ENCODE data around the gene ANKRD13A.
"Not testable (repeated sequence)": the region's sequence is repeated elsewhere in the genome, so short reads cannot be mapped to it uniquely, and the experiment has no call there.

Gene ANKRD13A

GRCh38 chr12:110048242-110049027, 49.2 kb downstream of the ANKRD13A start, which contains the start of gene C12orf76:
TSS of gene C12orf76 (minus strand) at chr12:110048522. CDS start at chr12:110048495, 27 bp downstream.
- peak; percentile 70 to 73 for DNase-seq (ENCODE audit: low read depth in 2 of 2)

- not testable (repeated sequence) for DNase-seq (ENCODE audit: low read depth in 2 of 2)
Measured at GRCh38 chr12:110049034-110049433, 49.8 kb downstream of the ANKRD13A start.

DNA sequence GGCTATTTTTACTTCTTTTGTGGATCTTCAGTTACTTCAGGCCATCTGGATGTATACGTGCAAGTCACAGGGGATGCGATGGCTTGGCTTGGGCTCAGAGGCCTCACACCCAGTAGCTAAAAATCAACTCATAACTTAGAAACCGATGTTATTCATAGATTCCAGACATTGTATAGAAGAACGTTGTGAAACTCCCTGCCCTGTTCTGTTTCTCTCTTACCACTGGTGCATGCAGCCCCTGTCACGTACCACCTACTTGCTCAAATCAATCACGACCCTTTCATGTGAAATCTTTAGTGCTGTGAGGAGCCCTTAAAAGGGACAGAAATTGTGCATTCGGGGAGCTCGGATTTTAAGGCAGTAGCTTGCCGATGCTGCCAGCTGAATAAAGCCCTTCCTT, 50.4 kb downstream of the ANKRD13A start:
- DNase-seq (ENCODE audit: low read depth in 2 of 2), result not testable (repeated sequence)

GRCh38 chr12:110050927-110051326, 51.7 kb downstream of the ANKRD13A start:
- no peak for DNase-seq (ENCODE audit: low read depth in 2 of 2)

- not testable (repeated sequence) for DNase-seq (ENCODE audit: low read depth in 2 of 2)
Measured at GRCh38 chr12:110055375-110056352, 56.4 kb downstream of the ANKRD13A start.

- not testable (repeated sequence) for DNase-seq (ENCODE audit: low read depth in 2 of 2)
Measured at GRCh38 chr12:110056643-110057042, 57.4 kb downstream of the ANKRD13A start.

- DNase-seq (ENCODE audit: low read depth in 2 of 2), result no peak
Measured at GRCh38 chr12:110058875-110059615, 59.8 kb downstream of the ANKRD13A start.

DNA sequence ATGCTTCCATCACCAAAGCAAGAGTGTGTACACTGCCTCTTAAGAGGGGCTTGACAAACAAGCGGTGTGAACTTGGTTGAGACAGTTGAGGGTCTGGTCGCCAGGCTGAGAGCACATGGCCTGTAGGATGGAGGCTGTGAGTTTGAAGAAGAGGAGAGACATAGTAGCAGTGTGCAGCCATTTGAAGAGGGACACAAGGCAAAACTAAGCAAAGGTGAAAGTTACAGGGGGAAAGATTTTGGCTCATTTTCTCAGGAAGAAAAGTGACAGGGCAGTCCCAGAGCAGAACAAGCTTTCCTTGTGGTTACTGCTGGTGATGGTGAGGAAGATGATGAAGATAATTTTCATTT, 60.4 kb downstream of the ANKRD13A start:
- DNase-seq (ENCODE audit: low read depth in 2 of 2), result no peak

- no peak for DNase-seq (ENCODE audit: low read depth in 2 of 2)
Measured at GRCh38 chr12:110062241-110062640, 63.0 kb downstream of the ANKRD13A start.

DNA sequence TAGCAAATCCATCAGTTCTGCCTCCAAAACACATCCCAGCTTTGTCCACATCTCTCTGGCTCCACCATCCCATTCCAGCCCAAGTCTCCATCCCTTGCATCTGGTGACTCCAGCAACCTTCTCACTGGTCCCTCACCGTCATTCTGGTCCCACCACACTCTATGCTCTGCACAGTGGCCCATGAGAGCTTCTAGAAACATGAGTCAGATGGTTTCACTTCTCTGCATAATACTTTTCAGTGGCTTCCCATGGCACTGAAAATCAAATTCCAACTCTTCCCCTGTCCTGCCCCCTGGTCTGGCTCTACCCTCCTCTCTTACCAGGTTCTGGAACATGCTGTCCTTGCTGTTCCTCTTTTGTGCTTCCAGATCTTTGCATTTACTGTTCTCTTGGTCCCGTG, 66.3 kb downstream of the ANKRD13A start:
- DNase-seq (ENCODE audit: low read depth in 2 of 2), result no peak

GRCh38 chr12:110067531-110067930, 68.3 kb downstream of the ANKRD13A start:
- DNase-seq (ENCODE audit: low read depth in 2 of 2), result no peak

- DNase-seq (ENCODE audit: low read depth in 2 of 2), result not testable (repeated sequence)
Measured at GRCh38 chr12:110068115-110068514, 68.9 kb downstream of the ANKRD13A start.

DNA sequence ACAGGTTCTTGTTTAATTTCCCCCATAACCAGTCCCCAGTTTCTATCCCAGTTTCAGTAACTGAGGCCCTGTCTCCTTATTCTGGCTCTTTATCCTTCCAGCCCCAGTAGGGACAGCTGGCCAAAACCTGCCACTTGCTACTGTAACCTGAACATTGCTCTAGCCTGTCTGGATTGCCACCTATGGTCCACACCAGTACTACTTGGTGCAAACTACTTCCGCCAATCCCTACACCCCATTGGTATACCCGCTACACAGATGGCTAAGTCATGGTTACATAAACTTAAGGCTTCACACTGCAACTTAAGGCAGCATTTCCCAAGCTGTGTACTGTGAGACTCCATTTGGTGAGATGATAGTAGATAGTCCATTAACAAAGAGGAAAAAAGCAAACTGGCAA, 69.4 kb downstream of the ANKRD13A start:
- no peak for DNase-seq (ENCODE audit: low read depth in 2 of 2)

DNA sequence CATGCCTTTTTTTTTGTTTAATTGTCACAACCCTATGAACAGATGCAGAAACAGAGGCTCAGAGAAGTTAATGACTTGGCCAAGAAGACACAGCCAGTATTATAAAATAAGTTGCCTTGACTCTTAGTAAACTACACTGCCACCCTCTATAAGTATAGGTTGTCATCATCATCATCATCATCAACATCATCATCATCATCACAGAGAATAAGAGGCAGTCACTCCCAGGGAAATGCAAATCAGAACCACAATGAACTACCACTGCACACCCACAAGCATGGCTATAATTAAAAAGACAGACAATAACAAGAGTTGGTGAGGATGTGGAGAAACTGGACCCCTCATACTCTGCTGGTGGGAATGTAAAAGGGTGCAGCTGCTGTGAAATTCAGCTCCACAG, 72.3 kb downstream of the ANKRD13A start:
- DNase-seq (ENCODE audit: low read depth in 2 of 2), result no peak

DNA sequence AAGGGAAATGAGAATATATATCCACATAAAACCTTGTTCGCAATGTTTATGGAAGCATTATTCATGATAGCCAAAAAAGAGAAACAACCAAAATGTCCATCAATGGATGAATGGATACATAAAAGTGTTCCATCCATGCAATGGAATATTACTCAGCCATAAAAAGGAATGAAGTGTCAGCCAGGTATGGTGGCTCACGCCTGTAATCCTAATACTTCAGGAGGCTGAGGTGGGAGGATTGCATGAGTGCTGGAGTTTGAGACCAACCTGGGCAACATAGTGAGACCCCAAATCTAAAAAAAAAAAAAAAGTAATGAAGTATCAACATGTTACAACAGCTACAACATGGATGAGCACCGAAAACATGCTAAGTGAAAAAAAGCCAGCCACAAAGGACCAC, 72.7 kb downstream of the ANKRD13A start:
- DNase-seq (ENCODE audit: low read depth in 2 of 2), result no peak

DNA sequence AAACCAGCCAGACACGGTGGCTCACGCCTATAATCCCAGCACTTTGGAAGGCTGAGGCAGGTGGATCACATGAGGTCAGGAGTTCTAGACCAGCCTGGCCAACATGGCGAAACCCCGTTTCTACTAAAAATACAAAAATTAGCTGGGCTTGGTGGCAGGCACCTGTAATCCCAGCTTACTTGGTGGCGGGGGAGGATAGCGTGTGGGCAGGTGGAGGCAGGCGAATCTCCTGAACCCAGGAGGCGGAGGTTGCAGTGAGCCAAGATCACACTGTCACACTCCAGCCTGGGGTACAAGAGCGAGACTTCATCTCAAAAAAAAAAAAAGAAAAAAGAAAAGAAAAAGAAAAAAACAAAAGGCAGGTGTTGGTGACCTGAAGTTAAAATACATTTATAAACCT, 73.4 kb downstream of the ANKRD13A start:
- not testable (repeated sequence) for DNase-seq (ENCODE audit: low read depth in 2 of 2)

DNA sequence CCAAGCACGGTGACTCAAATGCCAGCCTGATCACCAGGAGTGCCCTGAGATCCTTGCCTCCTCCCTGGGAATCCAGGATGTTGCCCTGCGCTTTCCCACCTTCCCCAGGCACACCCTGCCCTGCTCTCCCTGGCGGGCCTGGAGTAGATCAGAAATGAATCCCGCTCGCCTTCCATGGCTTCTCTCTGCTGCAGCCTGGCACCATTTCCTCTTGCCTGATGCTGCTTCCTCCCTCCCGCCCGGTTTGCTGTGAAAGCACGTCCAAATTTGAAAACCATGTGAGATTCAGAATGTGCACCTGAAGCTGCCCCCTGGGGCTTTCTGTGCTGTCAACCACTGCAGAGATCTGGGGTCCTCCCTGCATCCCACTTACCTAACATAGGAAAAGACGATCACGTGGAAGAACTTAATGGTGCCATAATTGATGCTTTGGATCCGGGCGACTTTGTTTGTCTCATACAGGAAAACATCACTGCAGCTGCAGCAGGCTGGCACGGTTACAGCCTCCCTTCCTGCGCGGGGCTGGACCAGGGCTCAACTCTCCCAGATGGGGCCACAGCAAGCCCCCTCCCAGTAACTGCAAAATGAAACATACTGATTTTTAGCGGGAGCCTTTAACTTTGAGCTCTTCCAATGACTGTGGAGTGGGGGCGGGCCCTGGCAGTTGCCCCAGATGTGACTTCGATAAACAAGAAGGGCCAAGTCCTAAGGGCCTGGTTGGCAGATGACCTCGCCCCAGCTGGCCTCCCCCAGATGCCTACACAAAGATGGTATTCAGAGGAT, 74.0 kb downstream of the ANKRD13A start:
- DNase-seq (ENCODE audit: low read depth in 2 of 2), result no peak

- DNase-seq (ENCODE audit: low read depth in 2 of 2), result no peak
Measured at GRCh38 chr12:110074089-110074488, 74.9 kb downstream of the ANKRD13A start.

DNA sequence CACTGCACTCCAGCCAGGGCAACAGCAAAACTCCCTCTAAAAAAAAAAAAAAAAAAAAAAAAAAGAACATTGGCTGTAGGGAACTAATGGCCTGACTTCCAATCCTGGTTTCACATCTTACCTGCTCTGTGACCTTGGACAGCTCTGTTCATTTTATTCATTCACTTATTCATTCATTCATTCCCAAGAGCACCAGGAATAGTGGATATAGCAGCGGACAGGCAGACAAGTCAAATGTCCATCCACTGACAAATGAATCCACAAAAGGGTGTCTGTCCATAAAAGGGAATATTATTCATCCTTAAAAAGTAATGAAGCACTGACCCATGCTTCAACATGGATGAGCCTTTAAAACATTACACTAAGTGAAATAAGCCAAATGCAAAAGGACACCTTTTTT, 76.7 kb downstream of the ANKRD13A start:
- DNase-seq (ENCODE audit: low read depth in 2 of 2), result no peak

DNA sequence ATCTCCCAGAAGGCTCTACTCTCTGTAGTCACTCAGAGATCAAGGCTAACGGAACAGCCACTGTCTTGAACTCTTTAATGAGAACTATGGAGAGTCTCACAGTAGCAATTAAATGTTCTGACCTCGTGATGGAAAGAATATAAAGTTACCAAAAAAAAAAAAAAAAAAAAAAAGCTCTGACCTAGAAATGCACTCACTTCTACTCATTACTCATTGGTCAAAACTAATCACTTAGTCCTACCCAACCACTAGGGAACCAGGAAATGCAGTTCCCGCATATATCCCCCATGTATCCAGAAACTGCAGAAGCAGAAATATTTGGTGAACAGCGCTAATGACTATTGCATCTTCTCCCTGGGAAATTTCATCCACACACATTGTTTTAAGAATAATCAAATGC, 78.6 kb downstream of the ANKRD13A start:
- DNase-seq (ENCODE audit: low read depth in 2 of 2), result no peak
